Measurements from ENCODE around the gene BCCIP.

DNA sequence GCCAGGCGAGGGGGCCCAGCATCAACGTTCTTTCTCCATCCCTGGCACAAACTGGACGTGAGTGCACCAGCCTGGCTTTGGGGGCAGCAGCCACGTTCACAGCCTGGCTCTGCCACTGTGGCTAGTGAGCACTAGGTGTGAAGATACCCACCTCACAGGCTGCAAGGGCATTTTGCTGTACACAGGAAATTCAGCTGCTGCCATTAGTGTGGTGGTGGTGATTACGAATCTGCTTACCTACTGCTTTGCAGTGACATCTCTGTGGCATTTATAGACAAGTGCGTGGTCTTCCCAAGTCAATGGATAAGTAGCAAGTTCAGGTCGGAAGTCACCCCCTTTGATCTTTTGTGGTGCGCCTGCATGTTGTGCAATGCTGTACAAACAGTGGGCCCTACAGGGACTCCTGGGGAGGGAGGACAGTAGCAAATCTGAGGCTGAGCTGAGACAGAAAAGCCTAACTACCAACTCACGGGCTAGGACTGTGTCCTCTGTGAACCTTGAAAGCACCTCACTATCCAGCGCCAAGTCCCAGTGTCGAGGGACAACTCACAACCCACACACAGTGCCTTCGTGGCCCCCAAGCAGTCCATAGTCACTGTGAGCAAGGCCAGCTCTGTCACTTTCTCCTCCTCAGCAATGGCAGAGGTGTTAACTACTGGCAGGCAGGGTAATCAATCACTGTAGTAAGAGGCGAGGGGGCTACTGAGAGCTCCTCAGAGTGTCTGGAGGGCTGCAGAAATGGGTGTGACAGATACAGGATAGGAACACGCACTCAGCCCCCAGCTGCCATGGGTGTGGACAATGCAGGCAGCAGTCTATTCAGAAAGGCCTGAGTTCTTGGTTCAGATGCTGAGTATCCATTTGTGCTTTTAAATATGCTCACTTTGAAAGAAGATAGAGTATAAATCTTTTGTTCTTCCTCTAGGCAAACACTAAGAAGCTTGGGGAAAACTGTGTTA is 30.7 kb upstream of the BCCIP start:
- TF ChIP-seq, protein P1, sequence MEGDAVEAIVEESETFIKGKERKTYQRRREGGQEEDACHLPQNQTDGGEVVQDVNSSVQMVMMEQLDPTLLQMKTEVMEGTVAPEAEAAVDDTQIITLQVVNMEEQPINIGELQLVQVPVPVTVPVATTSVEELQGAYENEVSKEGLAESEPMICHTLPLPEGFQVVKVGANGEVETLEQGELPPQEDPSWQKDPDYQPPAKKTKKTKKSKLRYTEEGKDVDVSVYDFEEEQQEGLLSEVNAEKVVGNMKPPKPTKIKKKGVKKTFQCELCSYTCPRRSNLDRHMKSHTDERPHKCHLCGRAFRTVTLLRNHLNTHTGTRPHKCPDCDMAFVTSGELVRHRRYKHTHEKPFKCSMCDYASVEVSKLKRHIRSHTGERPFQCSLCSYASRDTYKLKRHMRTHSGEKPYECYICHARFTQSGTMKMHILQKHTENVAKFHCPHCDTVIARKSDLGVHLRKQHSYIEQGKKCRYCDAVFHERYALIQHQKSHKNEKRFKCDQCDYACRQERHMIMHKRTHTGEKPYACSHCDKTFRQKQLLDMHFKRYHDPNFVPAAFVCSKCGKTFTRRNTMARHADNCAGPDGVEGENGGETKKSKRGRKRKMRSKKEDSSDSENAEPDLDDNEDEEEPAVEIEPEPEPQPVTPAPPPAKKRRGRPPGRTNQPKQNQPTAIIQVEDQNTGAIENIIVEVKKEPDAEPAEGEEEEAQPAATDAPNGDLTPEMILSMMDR (IDR thresholded peaks at IDR 0.05; ENCODE audit: low read depth, low read length, poor library complexity, severe bottlenecking), result no peak
- TF ChIP-seq EZH2phosphoT487 (IDR thresholded peaks at IDR 0.05; ENCODE audit: borderline replicate concordance, low read length), result no peak

All from DOHH2 (cell line).